Breast epithelium (tissue), 4 donors: ENCODE results near the gene PIEZO1. TPM values are rescaled to one million over a fixed set of nuclear protein-coding genes. Genes with fewer than 3 reads are reported as not detected.

ENCODE experiments used
- DNase-seq, 2 donors: peaks; one replicate each; pipeline ENCODE4 v3.0.0-alpha.2; 2019; ENCODE audit warnings: low spot score in 2 of 2
- H3K27ac ChIP-seq, 2 donors: fragments of 200-600 bp; sonication (generic) in 1 of 2; one replicate each; pipeline ENCODE4 v1.5.1; 2016 to 2019; ENCODE audit warnings: mild to moderate bottlenecking in 1 of 2
- H3K27me3 ChIP-seq, 2 donors: fragments of 200-600 bp; sonication (generic) in 1 of 2; one replicate each; pipeline versions ENCODE4 v1.5.1 to v1.6.0; 2017 to 2019; ENCODE audit warnings: control low read depth in 1 of 2, mild to moderate bottlenecking in 1 of 2
- H3K36me3 ChIP-seq: fragments of 200-600 bp; one replicate; pipeline ENCODE4 v1.5.1; 2019
- H3K4me1 ChIP-seq, 2 donors: fragments of 200-600 bp; sonication (generic); one replicate each; pipeline ENCODE4 v1.5.1; 2016 to 2019; ENCODE audit warnings: control low read depth in 1 of 2
- H3K4me3 ChIP-seq, 3 donors: fragments of 200-600 bp; sonication (generic); 1 replicate in 2 of 3; 2 replicates in 1 of 3; pipeline ENCODE4 v1.5.1; 2016 to 2019; ENCODE audit warnings: mild to moderate bottlenecking in 3 of 3, moderate library complexity in 2 of 3
- H3K9me3 ChIP-seq, 2 donors: fragments of 200-600 bp; sonication (generic) in 1 of 2; one replicate each; pipeline ENCODE4 v1.5.1; 2016 to 2019; ENCODE audit warnings: control low read depth in 1 of 2
- POLR2A ChIP-seq: fragments of 450-650 bp; IDR thresholded peaks from one replicate; pipeline ENCODE4 v1.6.1; 2016; ENCODE audit warnings: antibody characterized with exemption, mild to moderate bottlenecking, moderate library complexity
- POLR2AphosphoS5 ChIP-seq, 3 donors: sonication (generic); formaldehyde crosslinking; IDR thresholded peaks; one replicate each; pipeline ENCODE4 v1.6.1; 2017; ENCODE audit warnings: antibody characterized with exemption in 3 of 3
- intact Hi-C: fragments of 100-400 bp; cut with DNase I; formaldehyde crosslinking; loops from one replicate; pipeline ENCODE4 v1.15.1; 2023; ENCODE audit warnings: low total_unique reads
- total RNA-seq, 3 donors: library from RNA; depleted of rRNA; stranded (reverse); fragments of >200 nt; gene quantifications; one replicate each; pipeline ENCODE4 v1.1.0, GENCODE V29; 2016
- TF ChIP-seq, protein P1 (sequence below), 3 donors: fragments of 450-650 bp; IDR thresholded peaks; one replicate each; pipeline ENCODE4 v1.5.1; 2016 to 2017; ENCODE audit warnings: antibody characterized with exemption in 3 of 3, mild to moderate bottlenecking in 3 of 3, moderate library complexity in 3 of 3

PIEZO1 gene
- total RNA-seq, 3 donors from 2014 or later, result 90.7 to 181 (median 135) TPM

DNA sequence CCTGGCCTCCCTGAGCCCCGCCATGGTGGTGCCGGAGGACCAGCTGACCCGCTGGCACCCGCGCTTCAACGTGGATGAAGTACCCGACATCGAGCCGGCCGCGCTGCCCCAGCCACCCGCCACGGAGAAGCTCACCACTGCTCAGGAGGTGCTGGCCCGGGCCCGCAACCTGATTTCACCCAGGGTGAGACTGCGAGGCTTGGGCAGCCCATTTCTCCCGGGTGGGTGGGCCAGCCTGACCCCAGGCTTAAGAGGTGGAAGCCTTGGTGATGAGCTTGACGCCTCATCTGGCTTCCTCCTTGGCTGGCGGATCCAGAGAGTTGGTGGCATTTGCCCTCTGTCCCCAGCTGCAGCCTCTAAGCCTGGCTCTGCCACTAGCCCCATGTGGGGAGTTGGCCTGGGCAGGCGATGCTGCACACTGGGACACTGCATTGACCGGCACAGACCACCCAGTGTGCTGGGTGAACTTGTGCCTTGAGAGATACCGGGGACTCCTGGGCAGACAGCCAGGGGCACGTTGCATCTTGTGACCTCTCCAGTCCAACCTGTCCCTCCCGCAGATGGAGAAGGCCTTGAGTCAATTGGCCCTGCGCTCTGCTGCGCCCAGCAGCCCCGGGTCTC is 21.6 kb upstream of the PIEZO1 start:
- intact Hi-C loops, result no loop called here

DNA sequence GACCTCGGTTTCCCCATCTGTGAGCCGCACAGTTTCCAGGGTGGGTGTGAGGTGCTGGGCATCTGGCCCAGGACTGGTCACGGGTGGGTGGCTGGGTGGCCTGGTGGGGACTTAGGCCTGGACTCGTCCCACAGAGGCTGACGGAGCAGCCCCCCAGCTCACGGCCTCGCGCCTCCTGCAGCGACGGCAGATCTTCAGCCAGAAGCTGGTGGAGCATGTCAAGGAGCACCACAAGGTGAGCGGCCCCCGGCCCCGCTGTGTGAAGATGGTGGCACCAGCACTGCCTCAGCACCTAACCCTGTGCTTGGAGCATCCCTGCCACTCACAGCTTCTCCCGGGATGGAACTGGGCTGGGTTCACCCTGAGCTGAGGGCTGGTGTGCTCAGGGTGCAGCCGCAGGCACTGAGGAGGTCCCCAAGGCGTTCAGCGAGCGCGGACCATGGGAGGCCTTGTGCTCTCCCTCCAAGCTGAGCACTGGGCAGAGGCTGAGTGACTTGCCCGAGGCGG is 20.9 kb upstream of the PIEZO1 start:
- Histone ChIP-seq H3K27ac (no peak overlapping the region), H3K36me3 (no peaks in the 10 kb centered on the region), H3K27me3 (no peaks in the 10 kb centered on the region), H3K4me3 (no peak overlapping the region), H3K9me3 (no peaks in the 10 kb centered on the region), H3K4me1 (peaks cover 21% of the 10 kb centered on the region in 2 donors)
- DNase-seq, result no peak
- intact Hi-C loops, result no loop called here
- TF ChIP-seq POLR2A (no peak), POLR2AphosphoS5 (IDR thresholded peaks at IDR 0.05) (no peak)
- TF ChIP-seq, protein P1, sequence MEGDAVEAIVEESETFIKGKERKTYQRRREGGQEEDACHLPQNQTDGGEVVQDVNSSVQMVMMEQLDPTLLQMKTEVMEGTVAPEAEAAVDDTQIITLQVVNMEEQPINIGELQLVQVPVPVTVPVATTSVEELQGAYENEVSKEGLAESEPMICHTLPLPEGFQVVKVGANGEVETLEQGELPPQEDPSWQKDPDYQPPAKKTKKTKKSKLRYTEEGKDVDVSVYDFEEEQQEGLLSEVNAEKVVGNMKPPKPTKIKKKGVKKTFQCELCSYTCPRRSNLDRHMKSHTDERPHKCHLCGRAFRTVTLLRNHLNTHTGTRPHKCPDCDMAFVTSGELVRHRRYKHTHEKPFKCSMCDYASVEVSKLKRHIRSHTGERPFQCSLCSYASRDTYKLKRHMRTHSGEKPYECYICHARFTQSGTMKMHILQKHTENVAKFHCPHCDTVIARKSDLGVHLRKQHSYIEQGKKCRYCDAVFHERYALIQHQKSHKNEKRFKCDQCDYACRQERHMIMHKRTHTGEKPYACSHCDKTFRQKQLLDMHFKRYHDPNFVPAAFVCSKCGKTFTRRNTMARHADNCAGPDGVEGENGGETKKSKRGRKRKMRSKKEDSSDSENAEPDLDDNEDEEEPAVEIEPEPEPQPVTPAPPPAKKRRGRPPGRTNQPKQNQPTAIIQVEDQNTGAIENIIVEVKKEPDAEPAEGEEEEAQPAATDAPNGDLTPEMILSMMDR (IDR thresholded peaks at IDR 0.05), result no peak

More for the DNA sequence above, 21.6 kb upstream of the PIEZO1 start:
- no peaks in the 10 kb centered on the region for H3K9me3 ChIP-seq
- H3K4me1 ChIP-seq, result peaks cover 21 to 23% of the 10 kb centered on the region in 2 donors
- H3K27ac ChIP-seq, result no peak overlapping the region
- TF ChIP-seq POLR2AphosphoS5 (IDR thresholded peaks at IDR 0.05), result no peak
- TF ChIP-seq, protein P1 (IDR thresholded peaks at IDR 0.05), result no peak
- no peaks in the 10 kb centered on the region for H3K27me3 ChIP-seq
- H3K4me3 ChIP-seq, result no peak overlapping the region
- DNase-seq, result no peak
- no peaks in the 10 kb centered on the region for H3K36me3 ChIP-seq

DNA sequence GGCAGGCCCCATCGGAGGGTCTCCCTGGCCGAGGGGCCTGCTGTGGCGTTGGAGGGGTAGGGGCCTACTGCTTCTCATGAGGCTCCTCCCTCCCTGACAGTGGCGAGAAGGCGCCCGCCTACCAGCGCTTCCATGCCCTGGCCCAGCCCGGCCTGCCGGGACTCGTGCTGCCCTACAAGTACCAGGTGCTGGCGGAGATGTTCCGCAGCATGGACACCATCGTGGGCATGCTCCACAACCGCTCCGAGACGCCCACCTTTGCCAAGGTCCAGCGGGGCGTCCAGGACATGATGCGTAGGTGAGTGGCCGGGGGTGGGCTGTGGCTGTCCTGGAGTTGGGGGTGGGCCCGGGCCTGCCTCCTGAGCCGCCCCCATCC is 20.3 kb upstream of the PIEZO1 start:
- Histone ChIP-seq H3K4me3 (peak overlapping the region in 2 of 3 donors; percentile 72 to 77), H3K27ac (no peak overlapping the region), H3K4me1 (peaks cover 15 to 17% of the 10 kb centered on the region in 2 donors), H3K27me3 (no peaks in the 10 kb centered on the region), H3K9me3 (no peaks in the 10 kb centered on the region), H3K36me3 (no peaks in the 10 kb centered on the region)
- intact Hi-C loops, result no loop called here
- no peak for DNase-seq
- no peak for TF ChIP-seq POLR2A
- TF ChIP-seq POLR2AphosphoS5 (IDR thresholded peaks at IDR 0.05), result no peak
- TF ChIP-seq, protein P1 (IDR thresholded peaks at IDR 0.05), result no peak

DNA sequence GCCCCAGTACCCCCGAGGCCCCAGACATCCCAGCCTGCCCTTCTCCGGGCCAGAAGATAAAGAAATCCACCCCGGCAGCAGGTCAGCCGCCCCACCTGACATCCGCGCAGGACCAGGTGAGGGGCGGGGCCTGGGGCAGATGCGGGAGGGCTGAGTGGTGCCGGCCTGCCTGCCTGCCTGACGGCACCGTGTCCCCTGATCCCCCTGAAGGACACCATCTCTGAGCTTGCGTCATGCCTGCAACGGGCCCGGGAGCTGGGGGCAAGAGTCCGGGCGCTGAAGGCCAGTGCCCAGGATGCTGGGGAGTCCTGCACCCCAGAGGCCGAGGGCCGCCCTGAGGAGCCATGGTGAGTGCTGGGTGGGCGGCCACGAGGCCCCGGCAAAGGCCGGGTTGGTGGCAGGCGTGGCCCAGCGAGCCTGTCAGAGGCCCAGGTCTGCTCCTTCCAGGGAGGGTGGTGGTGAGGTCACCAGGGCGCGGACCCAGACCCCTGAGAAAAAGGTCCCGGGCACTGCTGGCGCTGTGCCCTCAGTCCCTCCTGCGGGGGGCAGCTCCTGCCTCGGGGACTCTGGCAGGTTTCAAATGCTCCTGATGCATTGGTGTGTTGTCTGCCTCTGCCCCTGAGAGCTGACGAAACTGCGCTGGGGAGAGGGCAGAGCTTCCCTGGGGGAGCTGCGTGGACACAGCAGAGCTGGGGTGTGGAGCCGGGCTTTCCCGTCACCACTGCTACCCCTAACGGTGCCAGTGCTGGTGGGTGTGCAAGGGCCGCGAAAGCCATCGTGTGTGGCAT is 19.7 kb upstream of the PIEZO1 start:
- H3K4me3 ChIP-seq, result peak overlapping the region in 2 of 3 donors; percentile 72 to 77
- no peak for DNase-seq
- peaks cover 9 to 11% of the 10 kb centered on the region in 2 donors for H3K4me1 ChIP-seq
- H3K27ac ChIP-seq, result no peak overlapping the region
- H3K9me3 ChIP-seq, result no peaks in the 10 kb centered on the region
- no peaks in the 10 kb centered on the region for H3K27me3 ChIP-seq
- intact Hi-C loops, result no loop called here
- TF ChIP-seq POLR2AphosphoS5 (IDR thresholded peaks at IDR 0.05) (no peak), POLR2A (no peak)
- TF ChIP-seq, protein P1 (IDR thresholded peaks at IDR 0.05), result no peak
- no peaks in the 10 kb centered on the region for H3K36me3 ChIP-seq

DNA sequence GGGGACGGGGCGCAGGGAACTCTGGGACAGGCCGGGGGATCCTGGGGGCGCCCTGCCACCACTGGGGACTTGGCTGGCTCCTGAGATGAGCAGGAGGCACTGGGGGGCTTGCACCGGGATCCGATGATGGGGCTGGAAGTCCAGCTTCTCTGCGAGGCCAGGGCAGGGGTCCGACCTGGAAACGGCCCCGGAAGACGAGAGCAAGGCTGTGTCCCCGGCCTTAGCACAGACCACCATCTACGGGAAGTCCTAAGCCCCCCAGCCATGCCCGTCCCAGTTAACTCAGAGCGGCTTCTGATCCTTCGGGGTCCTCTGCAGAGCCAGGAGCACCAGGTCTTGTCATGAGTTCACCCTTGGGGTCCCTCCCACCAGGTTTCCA is 19.1 kb upstream of the PIEZO1 start:
- Histone ChIP-seq H3K4me1 (peaks cover 7 to 9% of the 10 kb centered on the region in 2 donors), H3K4me3 (peak overlapping the region; percentile 52 to 77 (median 72)), H3K27ac (no peak overlapping the region), H3K27me3 (no peaks in the 10 kb centered on the region), H3K36me3 (no peaks in the 10 kb centered on the region), H3K9me3 (no peaks in the 10 kb centered on the region)
- DNase-seq, result no peak
- TF ChIP-seq POLR2AphosphoS5 (IDR thresholded peaks at IDR 0.05) (no peak), POLR2A (no peak)
- TF ChIP-seq, protein P1 (IDR thresholded peaks at IDR 0.05), result no peak
- intact Hi-C loops, result no loop called here
